Stomach (tissue), 19 donors: ENCODE results near the gene IQGAP3. TPM values are rescaled to one million over a fixed set of nuclear protein-coding genes. Genes with fewer than 3 reads are reported as not detected.

Experiments
- DNase-seq, 2 donors: peaks; one replicate each; pipeline versions ENCODE4 v3.0.0 to v3.0.0-alpha.2; 2013 to 2019
- H3K27ac ChIP-seq, 5 donors: fragments of 200-600 bp in 4 of 5; sonication (generic) in 4 of 5; one replicate each; pipeline ENCODE4 v1.5.1; 2013 to 2019; ENCODE audit warnings: mild to moderate bottlenecking in 1 of 5, moderate library complexity in 1 of 5
- H3K27me3 ChIP-seq, 3 donors: fragments of 200-600 bp; sonication (generic); one replicate each; pipeline ENCODE4 v1.5.1; 2017 to 2019; ENCODE audit warnings: mixed run types in 1 of 3
- H3K36me3 ChIP-seq, 4 donors: fragments of 200-600 bp; sonication (generic); 1 replicate in 3 of 4; 2 replicates in 1 of 4; pipeline ENCODE4 v1.5.1; 2016 to 2019
- H3K4me1 ChIP-seq, 4 donors: fragments of 200-600 bp; sonication (generic); one replicate each; pipeline ENCODE4 v1.5.1; 2016 to 2019
- H3K4me3 ChIP-seq, 4 donors: fragments of 200-600 bp; sonication (generic) in 3 of 4; one replicate each; pipeline ENCODE4 v1.5.1; 2016 to 2019; ENCODE audit warnings: mild to moderate bottlenecking in 1 of 4
- H3K9me3 ChIP-seq, 4 donors: fragments of 200-600 bp; sonication (generic); one replicate each; pipeline ENCODE4 v1.5.1; 2016 to 2019
- EP300 ChIP-seq: sonication (generic); formaldehyde crosslinking; IDR thresholded peaks from one replicate; pipeline ENCODE4 v1.6.1; 2017; ENCODE audit warnings: antibody characterized with exemption
- POLR2A ChIP-seq, 4 donors: fragments of 450-650 bp; IDR thresholded peaks; one replicate each; pipeline ENCODE4 v1.6.1; 2016; ENCODE audit warnings: antibody characterized with exemption in 4 of 4, control low read depth in 2 of 4, mild to moderate bottlenecking in 1 of 4, moderate library complexity in 1 of 4
- POLR2AphosphoS5 ChIP-seq, 3 donors: sonication (generic); formaldehyde crosslinking; IDR thresholded peaks; one replicate each; pipeline ENCODE4 v1.6.1; 2016; ENCODE audit warnings: antibody characterized with exemption in 3 of 3
- WGBS, 5 donors: extraction: QIAGEN DNeasy Blood & Tissue Kit in 3 of 5; methylation state at CpG; one replicate each; pipeline versions ENCODE4 v1.1.5 to v1.1.7; 2013 to 2018; 5-methylcytosine and 5-hydroxymethylcytosine counted together
- intact Hi-C: fragments of 100-400 bp; cut with DNase I; formaldehyde crosslinking; loops from one replicate; pipeline ENCODE4 v1.15.1; 2023; ENCODE audit warnings: low total_unique reads
- long read RNA-seq, 10 donors: transcript quantifications; one replicate each; lab custom pipeline, GENCODE V29; 2026
- polyA plus RNA-seq, 3 donors: library from polyadenylated mRNA; stranded (reverse); fragments of 200-250 nt; gene quantifications; one replicate each; pipeline ENCODE4 v1.2.3, GENCODE V29; 2013
- total RNA-seq, 5 donors: library from RNA; depleted of rRNA; stranded (reverse); fragments of >200 nt; gene quantifications; one replicate each; pipeline versions ENCODE4 v1.1.0 to v1.2.3, GENCODE V29; 2014 to 2016
- TF ChIP-seq, protein P1 (sequence below), 7 experiments: fragments of 450-650 bp in 4 of 7; fragments of 200-600 bp in 3 of 7; sonication (generic) in 3 of 7; IDR thresholded peaks; one replicate each; pipeline ENCODE4 v1.5.1; 2016 to 2019; ENCODE audit warnings: antibody characterized with exemption in 7 of 7, control low read depth in 2 of 7, mild to moderate bottlenecking in 1 of 7
- donor health status: healthy with polysubstance abuse.
- donor health status: Bipolar disorder and iron deficiency.
- donor health status: healthy.

The IQGAP3 gene
- total RNA-seq = 10 to 100 TPM in 4 of 5 donors, 1 to 10 TPM in 1; 5.2 to 22.2 (median 14.0) TPM
- polyA plus RNA-seq = 1 to 10 TPM; 1.2 to 4.7 (median 1.3) TPM
- long read RNA-seq, donor 1, partial matches to known transcripts = 8 of 8 reads
- long read RNA-seq, donor 1, other reads (novel, unspliced or antisense) = 0 of 8 reads
- long read RNA-seq, donor 2 = 0 reads
- long read RNA-seq, donor 3 = 0 reads
- long read RNA-seq, donor 4 = 0 reads
- long read RNA-seq, donor 5, partial matches to known transcripts = 8 of 8 reads
- long read RNA-seq, donor 5, other reads (novel, unspliced or antisense) = 0 of 8 reads
- long read RNA-seq, donor 6 = 0 reads
- long read RNA-seq, donor 7, partial matches to known transcripts = 46 of 102 reads
- long read RNA-seq, donor 7, other reads (novel, unspliced or antisense) = 56 of 102 reads
- long read RNA-seq, donor 8, partial matches to known transcripts = 6 of 6 reads
- long read RNA-seq, donor 8, other reads (novel, unspliced or antisense) = 0 of 6 reads
- long read RNA-seq, donor 9, partial matches to known transcripts = 90 of 90 reads
- long read RNA-seq, donor 9, other reads (novel, unspliced or antisense) = 0 of 90 reads
- long read RNA-seq, donor 10 = 0 reads

DNA sequence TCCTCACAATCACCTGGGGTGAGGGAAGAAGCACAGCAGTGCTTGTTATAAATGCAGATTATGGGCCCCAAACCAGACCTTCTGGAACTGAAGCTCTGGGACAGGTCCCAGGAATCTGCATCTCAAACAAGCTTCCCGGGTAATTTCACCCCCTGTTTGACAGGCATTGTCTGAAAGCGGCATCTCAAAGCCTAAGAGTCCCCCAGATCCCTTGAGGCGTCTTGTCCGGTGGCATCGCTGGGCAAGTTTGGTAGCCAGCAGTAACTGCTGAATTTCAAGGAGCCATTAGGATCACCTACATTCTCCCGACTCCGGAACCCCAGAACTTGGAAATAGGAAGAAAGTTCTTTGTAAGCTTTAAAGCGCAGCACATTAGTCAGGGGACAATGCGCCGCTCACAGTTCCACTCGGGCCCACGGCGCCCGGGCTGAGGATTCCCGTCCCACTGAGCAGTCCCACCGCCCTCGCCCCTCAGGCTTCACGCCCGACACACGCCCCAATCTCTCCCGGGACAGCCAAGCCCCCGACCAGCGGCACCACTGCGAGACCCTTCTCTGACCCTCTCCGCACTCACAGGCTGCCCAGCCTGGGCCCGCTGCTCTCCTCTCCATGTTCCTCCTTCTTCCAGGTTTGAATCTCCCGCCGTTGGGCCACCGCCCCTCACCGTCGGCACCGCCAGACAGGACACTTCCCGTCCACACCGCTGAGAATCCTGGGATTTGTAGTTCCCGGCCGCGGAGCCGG lies at the start of gene IQGAP3:
TSS of gene IQGAP3 (minus strand) at position 647 of the 744 bp plus-strand sequence. CDS start at position 611, 36 bp downstream.
- Histone ChIP-seq H3K27me3 (peaks cover 0 to 14% (median 0%) of the 10 kb centered on the region in 3 donors), H3K27ac (peak within 1 kb of the TSS; percentile 58 to 84 (median 72)), H3K9me3 (no peaks in the 10 kb centered on the region), H3K4me3 (peak within 1 kb of the TSS; percentile 38 to 54 (median 49)), H3K4me1 (peaks cover 11 to 29% (median 12%) of the 10 kb centered on the region in 4 donors), H3K36me3 (no peaks in the 10 kb centered on the region)
- intact Hi-C loops = no loop called here
- TF ChIP-seq EP300 = no peak
- TF ChIP-seq POLR2AphosphoS5 (IDR thresholded peaks at IDR 0.05) = peak in 1 of 3 donors; percentile 63
- WGBS, 5 donors = 0 to 3% (median 2%) methylated on average over 27 to 38 of the region's 38 CpGs
- peak; percentile 90 to 96 for DNase-seq

DNA sequence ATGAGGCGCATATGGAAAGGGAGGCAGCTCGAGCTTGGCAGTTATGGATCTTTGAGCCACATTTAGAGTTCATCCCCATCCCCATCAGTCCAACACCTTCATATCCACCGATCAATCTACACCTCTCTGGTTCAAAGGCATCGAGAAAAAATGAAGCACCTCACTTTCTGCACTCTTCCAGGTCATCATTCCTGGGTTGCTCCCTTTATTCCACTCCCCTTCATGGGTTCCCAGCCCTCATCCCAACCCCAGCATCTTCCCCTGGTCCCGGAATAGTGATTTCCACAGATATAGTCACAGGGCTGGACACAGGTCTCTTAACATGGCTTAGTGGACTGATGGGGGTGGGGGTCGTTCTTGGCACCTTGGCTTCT lies 47.2 kb upstream of the IQGAP3 start:
- Histone ChIP-seq H3K4me1 (peaks cover 17 to 30% (median 22%) of the 10 kb centered on the region in 4 donors), H3K27me3 (peaks cover 13 to 78% (median 41%) of the 10 kb centered on the region in 3 donors)

DNA sequence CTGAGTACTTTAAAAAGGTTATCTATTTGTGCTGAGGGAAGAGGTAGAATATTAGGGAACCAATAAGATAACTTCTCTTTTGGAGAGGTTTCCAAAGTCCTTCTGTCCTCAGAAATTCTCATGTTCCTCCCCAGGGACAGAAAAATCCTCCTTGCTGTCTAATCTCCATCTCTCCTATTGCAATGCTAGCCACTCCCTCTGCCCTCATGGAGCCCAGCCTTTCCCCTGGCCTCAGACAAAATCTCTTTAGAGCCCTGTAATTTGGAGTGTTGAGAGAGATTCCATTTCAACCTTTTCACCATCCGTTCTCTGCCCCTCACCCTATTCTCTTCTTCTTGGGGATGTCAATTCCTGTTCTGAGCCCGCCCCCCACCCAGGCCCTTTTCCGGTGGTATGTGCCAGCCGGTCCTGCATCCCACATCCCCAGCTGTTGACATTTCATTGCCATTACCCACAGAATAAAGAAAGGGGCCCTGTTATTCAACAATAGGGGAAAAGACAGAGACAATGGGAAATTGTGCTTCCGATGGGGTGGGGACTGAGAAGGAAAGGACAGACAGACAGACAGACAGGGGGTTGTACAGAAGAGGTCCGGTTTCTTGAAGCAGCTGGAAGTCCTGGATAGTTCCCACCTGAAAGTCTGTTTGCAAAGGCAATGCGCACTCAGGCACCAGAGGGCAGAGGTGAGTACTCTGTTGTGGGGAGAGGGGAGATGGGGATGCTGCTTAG lies 46.7 kb upstream of the IQGAP3 start, which contains the start of gene HAPLN2:
TSS of gene HAPLN2 (plus strand) at position 563 of the 729 bp plus-strand sequence. CDS start 4,076 bp downstream, outside the sequence.
- WGBS, 5 donors = 4 to 12% (median 5%) methylated on average over 7 of the region's 7 CpGs
- no peaks in the 10 kb centered on the region for H3K36me3 ChIP-seq
- intact Hi-C loops = no loop called here
- peaks cover 7 to 73% (median 36%) of the 10 kb centered on the region in 3 donors for H3K27me3 ChIP-seq
- H3K4me3 ChIP-seq = no peak within 1 kb of the TSS
- H3K9me3 ChIP-seq = no peaks in the 10 kb centered on the region
- H3K27ac ChIP-seq = no peak within 1 kb of the TSS
- H3K4me1 ChIP-seq = peaks cover 11 to 24% (median 17%) of the 10 kb centered on the region in 4 donors
- peak in 1 of 2 donors; percentile 59 for DNase-seq
- TF ChIP-seq POLR2AphosphoS5 (IDR thresholded peaks at IDR 0.05) = no peak
- TF ChIP-seq EP300 = no peak
- TF ChIP-seq POLR2A (IDR thresholded peaks at IDR 0.05) = no peak
- TF ChIP-seq, protein P1, sequence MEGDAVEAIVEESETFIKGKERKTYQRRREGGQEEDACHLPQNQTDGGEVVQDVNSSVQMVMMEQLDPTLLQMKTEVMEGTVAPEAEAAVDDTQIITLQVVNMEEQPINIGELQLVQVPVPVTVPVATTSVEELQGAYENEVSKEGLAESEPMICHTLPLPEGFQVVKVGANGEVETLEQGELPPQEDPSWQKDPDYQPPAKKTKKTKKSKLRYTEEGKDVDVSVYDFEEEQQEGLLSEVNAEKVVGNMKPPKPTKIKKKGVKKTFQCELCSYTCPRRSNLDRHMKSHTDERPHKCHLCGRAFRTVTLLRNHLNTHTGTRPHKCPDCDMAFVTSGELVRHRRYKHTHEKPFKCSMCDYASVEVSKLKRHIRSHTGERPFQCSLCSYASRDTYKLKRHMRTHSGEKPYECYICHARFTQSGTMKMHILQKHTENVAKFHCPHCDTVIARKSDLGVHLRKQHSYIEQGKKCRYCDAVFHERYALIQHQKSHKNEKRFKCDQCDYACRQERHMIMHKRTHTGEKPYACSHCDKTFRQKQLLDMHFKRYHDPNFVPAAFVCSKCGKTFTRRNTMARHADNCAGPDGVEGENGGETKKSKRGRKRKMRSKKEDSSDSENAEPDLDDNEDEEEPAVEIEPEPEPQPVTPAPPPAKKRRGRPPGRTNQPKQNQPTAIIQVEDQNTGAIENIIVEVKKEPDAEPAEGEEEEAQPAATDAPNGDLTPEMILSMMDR (IDR thresholded peaks at IDR 0.05) = peak in 1 of 7 experiments; percentile 16

More for the DNA sequence above, 47.2 kb upstream of the IQGAP3 start:
- H3K36me3 ChIP-seq = no peaks in the 10 kb centered on the region
- 21 to 24% (median 22%) methylated on average over 6 of the region's 6 CpGs for WGBS, 5 donors
- intact Hi-C loops = no loop called here
- TF ChIP-seq EP300 (no peak), POLR2AphosphoS5 (IDR thresholded peaks at IDR 0.05) (no peak), POLR2A (IDR thresholded peaks at IDR 0.05) (no peak)
- TF ChIP-seq, protein P1 (IDR thresholded peaks at IDR 0.05) = no peak
- H3K9me3 ChIP-seq = no peaks in the 10 kb centered on the region
- H3K4me3 ChIP-seq = no peak overlapping the region
- DNase-seq = no peak
- no peak overlapping the region for H3K27ac ChIP-seq

DNA sequence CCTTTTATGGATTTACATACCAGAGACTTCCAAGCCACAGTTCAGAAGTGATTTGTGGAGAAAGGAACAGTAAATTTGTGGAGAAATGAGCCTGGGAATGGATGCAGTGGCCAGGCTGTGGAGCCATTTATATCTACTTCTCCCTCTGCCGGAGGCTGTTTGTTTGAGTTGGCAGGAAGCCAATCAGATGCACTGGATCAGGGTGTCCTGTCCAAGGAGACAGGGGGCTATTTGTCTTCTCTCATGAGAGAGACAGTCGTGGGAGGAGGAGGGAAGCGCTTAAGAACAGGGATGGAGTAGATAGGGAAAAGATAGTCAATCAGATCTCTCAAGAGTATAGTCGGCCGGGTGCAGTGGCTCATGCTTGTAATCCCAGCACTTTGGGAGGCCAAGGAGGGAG lies 44.1 kb upstream of the IQGAP3 start:
- no peaks in the 10 kb centered on the region for H3K36me3 ChIP-seq
- H3K9me3 ChIP-seq = no peaks in the 10 kb centered on the region
- H3K27me3 ChIP-seq = peaks cover 0 to 58% (median 18%) of the 10 kb centered on the region in 3 donors
- peak in 1 of 2 donors; percentile 79 for DNase-seq
- WGBS, 5 donors = 3 to 9% (median 4%) methylated on average over 5 of the region's 5 CpGs
- peak overlapping the region in 3 of 5 donors; percentile 37 to 59 (median 59) for H3K27ac ChIP-seq
- intact Hi-C loops = no loop called here
- no peak for TF ChIP-seq POLR2A (IDR thresholded peaks at IDR 0.05)
- no peak for TF ChIP-seq POLR2AphosphoS5 (IDR thresholded peaks at IDR 0.05)
- no peak for TF ChIP-seq EP300
- TF ChIP-seq, protein P1 (IDR thresholded peaks at IDR 0.05) = no peak
- H3K4me1 ChIP-seq = peaks cover 6 to 19% (median 11%) of the 10 kb centered on the region in 4 donors
- H3K4me3 ChIP-seq = no peak overlapping the region
